OCI-M2 (cell line): ENCODE data around the gene PAQR7.

Source experiments
- DNase-seq: peaks from one replicate; lab custom pipeline; 2025; ENCODE audit not compliant: unreplicated experiment; lab: John Stamatoyannopoulos, UW

Gene PAQR7

GRCh38 chr1:25817840-25818501 is 57.5 kb downstream of the PAQR7 start:
- no peak for DNase-seq

GRCh38 chr1:25816112-25816718 is 59.3 kb downstream of the PAQR7 start:
- no peak for DNase-seq

- no peak for DNase-seq
Measured at GRCh38 chr1:25815208-25816111, 60.0 kb downstream of the PAQR7 start.

GRCh38 chr1:25814549-25815087 is 60.9 kb downstream of the PAQR7 start:
- no peak for DNase-seq

DNA sequence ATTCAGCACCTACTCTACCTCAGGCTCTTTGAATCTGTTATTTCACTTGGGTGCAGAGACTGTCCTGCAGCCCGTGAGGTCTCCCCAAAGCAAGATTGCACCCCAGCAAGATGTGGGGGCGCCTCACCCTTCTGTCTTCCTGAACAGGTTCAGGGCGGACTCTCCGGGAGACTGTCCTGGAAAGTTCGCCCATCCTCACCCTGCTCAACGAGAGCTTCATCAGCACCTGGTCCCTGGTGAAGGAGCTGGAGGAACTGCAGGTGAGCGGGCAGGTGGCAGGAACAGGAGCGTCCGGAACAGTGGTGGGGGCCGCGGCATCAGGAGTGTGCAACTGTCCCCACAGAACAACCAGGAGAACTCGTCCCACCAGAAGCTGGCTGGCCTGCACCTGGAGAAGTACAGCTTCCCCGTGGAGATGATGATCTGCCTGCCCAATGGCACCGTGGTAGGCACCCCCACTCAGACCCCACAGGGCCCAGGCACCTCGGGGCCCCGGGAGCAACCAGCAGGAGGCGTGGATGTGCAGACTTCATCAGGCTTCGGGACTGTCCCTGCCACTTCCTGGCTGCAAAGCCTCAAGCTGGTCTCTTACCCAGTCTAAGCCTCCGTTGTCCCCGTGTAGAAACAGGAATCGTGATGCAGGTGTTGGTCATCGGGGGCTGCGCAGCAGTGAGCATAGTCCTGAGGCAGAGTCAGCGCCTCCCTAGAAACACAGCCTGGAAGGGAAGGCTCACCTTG is 61.6 kb downstream of the PAQR7 start:
- no peak for DNase-seq

DNA sequence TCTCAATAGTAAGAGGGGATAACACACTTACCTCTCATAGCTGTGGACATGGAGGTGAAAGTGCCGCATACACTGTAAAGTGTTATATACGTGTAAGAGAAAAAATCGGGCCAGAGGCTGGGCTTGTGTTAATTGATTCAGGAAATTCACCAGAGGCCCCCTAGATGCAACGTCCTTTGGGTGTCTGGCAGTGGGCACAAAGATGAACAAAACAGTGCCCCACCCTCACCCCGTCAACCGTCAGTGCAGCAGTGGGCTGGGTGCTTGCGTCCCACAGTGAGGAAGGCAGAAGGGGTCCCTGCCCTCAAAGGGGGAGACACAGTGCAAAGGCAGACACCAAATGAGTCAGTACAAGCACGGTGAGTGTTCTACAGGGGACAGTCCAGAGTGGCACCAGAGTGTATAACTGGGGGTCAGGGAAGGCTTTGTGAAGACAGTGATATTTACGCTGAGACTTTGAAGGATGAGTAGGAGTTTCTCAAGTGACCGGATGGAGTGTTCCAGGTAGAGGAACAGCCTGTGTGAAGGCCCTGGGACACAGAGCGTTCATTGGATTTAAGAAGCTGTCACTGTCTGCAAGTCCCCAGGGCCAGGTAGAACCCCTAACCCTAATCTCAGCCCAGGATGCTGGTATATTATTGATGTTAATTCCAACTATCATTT is 62.3 kb downstream of the PAQR7 start:
- no peak for DNase-seq
